K562 (cell line): Measurements from ENCODE around the gene ATP5MC3. TPM values are rescaled to one million over a fixed set of nuclear protein-coding genes. Genes with fewer than 3 reads are reported as not detected.
A peak's percentile ranks its signal among the peaks of the same experiment; 100 is the strongest.

Source experiments
- CEBPB ChIP-seq: fragments of 450-650 bp; IDR thresholded peaks from 2 replicates; pipeline ENCODE4 v1.6.1; 2016; ENCODE audit warnings: missing genetic modification characterization, missing compliant biosample characterization
- CHD2 ChIP-seq: IDR thresholded peaks from 2 replicates; pipeline ENCODE4 v1.6.1; 2011; ENCODE audit warnings: low read depth, low read length
- CREB1 ChIP-seq, 2 experiments: sonication (generic) in 1 of 2; formaldehyde crosslinking in 1 of 2; IDR thresholded peaks; 2 replicates each; pipeline versions ENCODE4 v1.6.1 to v1.8.0; 2012 to 2022; ENCODE audit warnings: inconsistent platforms in 1 of 2, mild to moderate bottlenecking in 1 of 2, missing genetic modification reagents in 1 of 2, moderate library complexity in 1 of 2
- GATAD2A ChIP-seq: fragments of 450-650 bp; IDR thresholded peaks from 2 replicates; pipeline ENCODE4 v1.6.1; 2017
- HDAC2 ChIP-seq: fragments of 450-650 bp; IDR thresholded peaks from 2 replicates; pipeline ENCODE4 v1.6.1; 2016; ENCODE audit warnings: mild to moderate bottlenecking
- HLTF ChIP-seq: fragments of 450-650 bp; IDR thresholded peaks from 2 replicates; pipeline ENCODE4 v1.6.1; 2016
- NBN ChIP-seq: fragments of 450-650 bp; IDR thresholded peaks from 2 replicates; pipeline ENCODE4 v1.6.1; 2016; ENCODE audit warnings: low read depth, mild to moderate bottlenecking
- NR2C2 ChIP-seq, 2 experiments: fragments of 200-800 bp in 1 of 2; sonication (Bioruptor generic) in 1 of 2; sonication (generic) in 1 of 2; formaldehyde crosslinking in 1 of 2; IDR thresholded peaks; 2 replicates each; pipeline versions ENCODE4 v1.6.1 to v1.8.0; 2016 to 2022; ENCODE audit warnings: mild to moderate bottlenecking in 1 of 2, missing compliant biosample characterization in 1 of 2, missing genetic modification characterization in 1 of 2, missing genetic modification reagents in 1 of 2
- PHF21A ChIP-seq: fragments of 450-650 bp; IDR thresholded peaks from 2 replicates; pipeline ENCODE4 v1.6.1; 2017; ENCODE audit warnings: low read depth, borderline replicate concordance
- RFX5 ChIP-seq: IDR thresholded peaks from 2 replicates; pipeline ENCODE4 v1.6.1; 2011; ENCODE audit warnings: low read depth, mild to moderate bottlenecking, improper control_type of control experiment, low read length
- SAFB ChIP-seq: fragments of 200-400 bp; formaldehyde crosslinking; IDR thresholded peaks from 2 replicates; pipeline ENCODE4 v1.6.1; 2017; ENCODE audit warnings: low read depth, low read length, borderline replicate concordance
- SREBF1 ChIP-seq: fragments of 150-350 bp; IDR thresholded peaks from 2 replicates; pipeline ENCODE4 v1.6.1; 2014; ENCODE audit warnings: antibody characterized with exemption, low read depth, low read length, borderline replicate concordance
- SRSF9 ChIP-seq: fragments of 200-400 bp; formaldehyde crosslinking; IDR thresholded peaks from 2 replicates; pipeline ENCODE4 v1.6.1; 2017; ENCODE audit warnings: low read depth, low read length, borderline replicate concordance
- TAF1 ChIP-seq: IDR thresholded peaks from 2 replicates; pipeline ENCODE4 v1.6.1; 2011; ENCODE audit warnings: mild to moderate bottlenecking, low read length, moderate library complexity; ENCODE audit not compliant: insufficient read depth, control insufficient read depth, severe bottlenecking; ENCODE audit errors: extremely low read depth
- YY1 ChIP-seq, 3 experiments: IDR thresholded peaks; 2 replicates each; pipeline ENCODE4 v1.6.1; 2011; ENCODE audit warnings: low read length in 2 of 3, mild to moderate bottlenecking in 2 of 3, moderate library complexity in 2 of 3, borderline replicate concordance in 1 of 3, control low read depth in 1 of 3, low read depth in 1 of 3; ENCODE audit not compliant: insufficient read depth in 3 of 3, insufficient replicate concordance in 2 of 3, control insufficient read depth in 1 of 3, insufficient read length in 1 of 3; ENCODE audit errors: extremely low read depth in 1 of 3
- ZNF217 ChIP-seq: sonication (generic); formaldehyde crosslinking; IDR thresholded peaks from 2 replicates; pipeline ENCODE4 v1.8.0; 2022; ENCODE audit warnings: mild to moderate bottlenecking, missing genetic modification reagents
- ZNF263 ChIP-seq: sonication (generic); formaldehyde crosslinking; IDR thresholded peaks from 2 replicates; pipeline ENCODE4 v1.8.0; 2022; ENCODE audit warnings: mild to moderate bottlenecking, missing genetic modification reagents, borderline replicate concordance
- polyA plus RNA-seq, 8 experiments: library from polyadenylated mRNA; depleted of rRNA in 4 of 8; stranded (reverse) in 5 of 8; unstranded in 3 of 8; fragments of >200 nt; fragmentation: Nextera tagmentation in 2 of 8; fragmentation: Illumina TruSeq in 1 of 8; extraction: Ambion mirVana in 2 of 8; extraction: Trizol in 1 of 8; gene quantifications; 2 replicates each; pipeline versions ENCODE4 v1.2.1 to v1.2.3, GENCODE V29; 2011 to 2014; ENCODE audit warnings: inconsistent platforms in 1 of 8, missing spikeins in 1 of 8
- total RNA-seq, 7 experiments: library from RNA; depleted of rRNA in 6 of 7; stranded (reverse); fragments of >200 nt in 6 of 7; fragmentation: Illumina TruSeq in 2 of 7; extraction: Trizol in 2 of 7; gene quantifications; 2 replicates each; pipeline versions ENCODE4 v1.2.1 to v1.2.3, GENCODE V29; 2011 to 2021; ENCODE audit warnings: low replicate concordance in 1 of 7
- TF ChIP-seq, protein P1 (sequence below), 2 experiments: IDR thresholded peaks; 2 replicates each; pipeline ENCODE4 v1.6.1; 2012; ENCODE audit warnings: improper control_type of control experiment in 2 of 2, low read depth in 2 of 2, low read length in 2 of 2, borderline replicate concordance in 1 of 2
- TF ChIP-seq, protein P2 (sequence below): fragments of 250-450 bp; sonication (Bioruptor Pico); IDR thresholded peaks from 2 replicates; pipeline ENCODE4 v1.4.0; 2020; ENCODE audit warnings: borderline replicate concordance

ATP5MC3 gene
- total and polyA plus RNA-seq, 9 of the 15 experiments (the other 6 are each of a cell fraction or from before 2014, with no cell fraction given), result 423 to 2,565 (median 1,012) TPM

GRCh38 chr2:175167076-175167791, 14.3 kb downstream of the ATP5MC3 start (continued):
- TF ChIP-seq TAF1 (peak; percentile 74), ZNF263 (CRISPR knock-in tag) (no peak), CREB1 (IDR thresholded peaks at IDR 0.05) (peak; percentile 18; the same call in 1 of the 2 replicates), CREB1 (CRISPR knock-in tag; IDR thresholded peaks at IDR 0.05) (no peak), SREBF1 (no peak), SRSF9 (no peak), CEBPB (no peak), ZNF217 (CRISPR knock-in tag) (no peak), YY1 (IDR thresholded peaks at IDR 0.05; ENCODE audit: borderline replicate concordance in 1 of 3, control insufficient read depth in 1 of 3, extremely low read depth in 1 of 3, insufficient read depth in 3 of 3, insufficient read length in 1 of 3, insufficient replicate concordance in 2 of 3, low read depth in 1 of 3, low read length in 2 of 3) (peak in 1 of 3 experiments; percentile 15), HLTF (no peak), GATAD2A (0 out of 2 replicates have a peak, but pooled peaks have one; percentile 35), HDAC2 (0 out of 2 replicates have a peak, but pooled peaks have one; percentile 4), NR2C2 (CRISPR knock-in tag; IDR thresholded peaks at IDR 0.05) (no peak), NR2C2 (tag; IDR thresholded peaks at IDR 0.05) (peak; percentile 92; the same call in 1 of the 2 replicates), PHF21A (0 out of 2 replicates have a peak, but pooled peaks have one; percentile 4), CHD2 (no peak), RFX5 (no peak), NBN (peak; percentile 19; the same call in 1 of the 2 replicates), SAFB (0 out of 2 replicates have a peak, but pooled peaks have one; percentile 21)
- TF ChIP-seq, protein P1, sequence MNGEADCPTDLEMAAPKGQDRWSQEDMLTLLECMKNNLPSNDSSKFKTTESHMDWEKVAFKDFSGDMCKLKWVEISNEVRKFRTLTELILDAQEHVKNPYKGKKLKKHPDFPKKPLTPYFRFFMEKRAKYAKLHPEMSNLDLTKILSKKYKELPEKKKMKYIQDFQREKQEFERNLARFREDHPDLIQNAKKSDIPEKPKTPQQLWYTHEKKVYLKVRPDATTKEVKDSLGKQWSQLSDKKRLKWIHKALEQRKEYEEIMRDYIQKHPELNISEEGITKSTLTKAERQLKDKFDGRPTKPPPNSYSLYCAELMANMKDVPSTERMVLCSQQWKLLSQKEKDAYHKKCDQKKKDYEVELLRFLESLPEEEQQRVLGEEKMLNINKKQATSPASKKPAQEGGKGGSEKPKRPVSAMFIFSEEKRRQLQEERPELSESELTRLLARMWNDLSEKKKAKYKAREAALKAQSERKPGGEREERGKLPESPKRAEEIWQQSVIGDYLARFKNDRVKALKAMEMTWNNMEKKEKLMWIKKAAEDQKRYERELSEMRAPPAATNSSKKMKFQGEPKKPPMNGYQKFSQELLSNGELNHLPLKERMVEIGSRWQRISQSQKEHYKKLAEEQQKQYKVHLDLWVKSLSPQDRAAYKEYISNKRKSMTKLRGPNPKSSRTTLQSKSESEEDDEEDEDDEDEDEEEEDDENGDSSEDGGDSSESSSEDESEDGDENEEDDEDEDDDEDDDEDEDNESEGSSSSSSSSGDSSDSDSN (IDR thresholded peaks at IDR 0.05; ENCODE audit: borderline replicate concordance in 1 of 2, low read depth in 2 of 2, low read length in 2 of 2), result peak in 1 of 2 experiments; percentile 49; a peak in 1 of 4 replicates
- TF ChIP-seq, protein P2, sequence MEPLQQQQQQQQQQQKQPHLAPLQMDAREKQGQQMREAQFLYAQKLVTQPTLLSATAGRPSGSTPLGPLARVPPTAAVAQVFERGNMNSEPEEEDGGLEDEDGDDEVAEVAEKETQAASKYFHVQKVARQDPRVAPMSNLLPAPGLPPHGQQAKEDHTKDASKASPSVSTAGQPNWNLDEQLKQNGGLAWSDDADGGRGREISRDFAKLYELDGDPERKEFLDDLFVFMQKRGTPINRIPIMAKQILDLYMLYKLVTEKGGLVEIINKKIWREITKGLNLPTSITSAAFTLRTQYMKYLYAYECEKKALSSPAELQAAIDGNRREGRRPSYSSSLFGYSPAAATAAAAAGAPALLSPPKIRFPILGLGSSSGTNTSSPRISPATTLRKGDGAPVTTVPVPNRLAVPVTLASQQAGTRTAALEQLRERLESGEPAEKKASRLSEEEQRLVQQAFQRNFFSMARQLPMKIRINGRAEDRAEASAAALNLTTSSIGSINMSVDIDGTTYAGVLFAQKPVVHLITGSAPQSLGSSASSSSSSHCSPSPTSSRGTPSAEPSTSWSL (CRISPR knock-in tag), result no peak
